ENCODE data around the gene ARHGEF28. TPM values are rescaled to one million over a fixed set of nuclear protein-coding genes. Genes with fewer than 3 reads are reported as not detected.

Gene ARHGEF28
- polyA plus RNA-seq, 1 donor from 2014 or later = not detected

DNA sequence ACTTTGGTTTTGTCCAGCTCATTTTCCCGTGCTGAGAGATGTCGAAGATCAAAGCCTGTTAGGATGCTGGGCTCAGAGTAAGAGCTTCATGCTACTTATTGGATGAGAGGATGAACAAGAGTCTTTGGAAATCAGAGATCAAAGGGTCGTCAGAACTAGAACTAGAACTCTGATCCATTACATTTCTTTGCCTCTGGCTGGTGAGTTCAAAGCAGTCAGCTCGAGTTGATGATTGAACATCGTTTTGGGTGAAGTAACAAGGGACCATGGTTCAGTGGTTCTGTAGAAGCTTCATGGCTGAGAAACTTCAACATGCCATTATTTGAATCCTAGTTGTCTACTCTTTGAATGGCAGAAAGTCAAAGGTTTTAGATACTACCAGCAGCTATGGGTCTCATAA, 320.3 kb downstream of the ARHGEF28 start:
- Histone ChIP-seq H3K9me2 (ENCODE audit: insufficient read depth, low read length) (no peaks in the 10 kb centered on the region), H4K20me1 (ENCODE audit: insufficient read depth) (no peaks in the 10 kb centered on the region), H3K9me3 (ENCODE audit: low read length) (no peaks in the 10 kb centered on the region), H3K36me3 (ENCODE audit: insufficient read depth, low read length) (no peaks in the 10 kb centered on the region), H3K4me3 (ENCODE audit: low read length) (no peak overlapping the region), H3K79me2 (replicated peaks; ENCODE audit: insufficient read depth, low read length) (no peaks in the 10 kb centered on the region), H3K4me2 (ENCODE audit: low read length) (no peak overlapping the region), H3K9ac (ENCODE audit: low read length) (no peak overlapping the region), H2AFZ (ENCODE audit: low read depth, low read length) (no peak overlapping the region), H3K27me3 (ENCODE audit: insufficient read depth, low read depth, low read length) (no peaks in the 10 kb centered on the region), H3K27ac (ENCODE audit: low read length) (no peak overlapping the region), H3F3A (ENCODE audit: insufficient read depth, low read length, poor library complexity, severe bottlenecking) (no peaks in the 10 kb centered on the region)
- TF ChIP-seq POLR2AphosphoS5 (IDR thresholded peaks at IDR 0.05) (no peak), EZH2 (IDR thresholded peaks at IDR 0.05; ENCODE audit: borderline replicate concordance, insufficient read depth, low read length, poor library complexity, severe bottlenecking) (no peak), SMC3 (conservative IDR thresholded peaks at IDR 0.05; ENCODE audit: poor library complexity) (no peak), RAD21 (conservative IDR thresholded peaks at IDR 0.05) (no peak), EP300 (conservative IDR thresholded peaks at IDR 0.05; ENCODE audit: poor library complexity, severe bottlenecking) (no peak), TAF1 (IDR thresholded peaks at IDR 0.05; ENCODE audit: low read depth) (no peak), MXI1 (conservative IDR thresholded peaks at IDR 0.05; ENCODE audit: poor library complexity, severe bottlenecking) (no peak)
- TF ChIP-seq, protein P1, sequence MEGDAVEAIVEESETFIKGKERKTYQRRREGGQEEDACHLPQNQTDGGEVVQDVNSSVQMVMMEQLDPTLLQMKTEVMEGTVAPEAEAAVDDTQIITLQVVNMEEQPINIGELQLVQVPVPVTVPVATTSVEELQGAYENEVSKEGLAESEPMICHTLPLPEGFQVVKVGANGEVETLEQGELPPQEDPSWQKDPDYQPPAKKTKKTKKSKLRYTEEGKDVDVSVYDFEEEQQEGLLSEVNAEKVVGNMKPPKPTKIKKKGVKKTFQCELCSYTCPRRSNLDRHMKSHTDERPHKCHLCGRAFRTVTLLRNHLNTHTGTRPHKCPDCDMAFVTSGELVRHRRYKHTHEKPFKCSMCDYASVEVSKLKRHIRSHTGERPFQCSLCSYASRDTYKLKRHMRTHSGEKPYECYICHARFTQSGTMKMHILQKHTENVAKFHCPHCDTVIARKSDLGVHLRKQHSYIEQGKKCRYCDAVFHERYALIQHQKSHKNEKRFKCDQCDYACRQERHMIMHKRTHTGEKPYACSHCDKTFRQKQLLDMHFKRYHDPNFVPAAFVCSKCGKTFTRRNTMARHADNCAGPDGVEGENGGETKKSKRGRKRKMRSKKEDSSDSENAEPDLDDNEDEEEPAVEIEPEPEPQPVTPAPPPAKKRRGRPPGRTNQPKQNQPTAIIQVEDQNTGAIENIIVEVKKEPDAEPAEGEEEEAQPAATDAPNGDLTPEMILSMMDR (IDR thresholded peaks at IDR 0.05; ENCODE audit: poor library complexity, severe bottlenecking) = no peak
- TF ChIP-seq, protein P2, sequence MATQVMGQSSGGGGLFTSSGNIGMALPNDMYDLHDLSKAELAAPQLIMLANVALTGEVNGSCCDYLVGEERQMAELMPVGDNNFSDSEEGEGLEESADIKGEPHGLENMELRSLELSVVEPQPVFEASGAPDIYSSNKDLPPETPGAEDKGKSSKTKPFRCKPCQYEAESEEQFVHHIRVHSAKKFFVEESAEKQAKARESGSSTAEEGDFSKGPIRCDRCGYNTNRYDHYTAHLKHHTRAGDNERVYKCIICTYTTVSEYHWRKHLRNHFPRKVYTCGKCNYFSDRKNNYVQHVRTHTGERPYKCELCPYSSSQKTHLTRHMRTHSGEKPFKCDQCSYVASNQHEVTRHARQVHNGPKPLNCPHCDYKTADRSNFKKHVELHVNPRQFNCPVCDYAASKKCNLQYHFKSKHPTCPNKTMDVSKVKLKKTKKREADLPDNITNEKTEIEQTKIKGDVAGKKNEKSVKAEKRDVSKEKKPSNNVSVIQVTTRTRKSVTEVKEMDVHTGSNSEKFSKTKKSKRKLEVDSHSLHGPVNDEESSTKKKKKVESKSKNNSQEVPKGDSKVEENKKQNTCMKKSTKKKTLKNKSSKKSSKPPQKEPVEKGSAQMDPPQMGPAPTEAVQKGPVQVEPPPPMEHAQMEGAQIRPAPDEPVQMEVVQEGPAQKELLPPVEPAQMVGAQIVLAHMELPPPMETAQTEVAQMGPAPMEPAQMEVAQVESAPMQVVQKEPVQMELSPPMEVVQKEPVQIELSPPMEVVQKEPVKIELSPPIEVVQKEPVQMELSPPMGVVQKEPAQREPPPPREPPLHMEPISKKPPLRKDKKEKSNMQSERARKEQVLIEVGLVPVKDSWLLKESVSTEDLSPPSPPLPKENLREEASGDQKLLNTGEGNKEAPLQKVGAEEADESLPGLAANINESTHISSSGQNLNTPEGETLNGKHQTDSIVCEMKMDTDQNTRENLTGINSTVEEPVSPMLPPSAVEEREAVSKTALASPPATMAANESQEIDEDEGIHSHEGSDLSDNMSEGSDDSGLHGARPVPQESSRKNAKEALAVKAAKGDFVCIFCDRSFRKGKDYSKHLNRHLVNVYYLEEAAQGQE (IDR thresholded peaks at IDR 0.05; ENCODE audit: borderline replicate concordance) = no peak

DNA sequence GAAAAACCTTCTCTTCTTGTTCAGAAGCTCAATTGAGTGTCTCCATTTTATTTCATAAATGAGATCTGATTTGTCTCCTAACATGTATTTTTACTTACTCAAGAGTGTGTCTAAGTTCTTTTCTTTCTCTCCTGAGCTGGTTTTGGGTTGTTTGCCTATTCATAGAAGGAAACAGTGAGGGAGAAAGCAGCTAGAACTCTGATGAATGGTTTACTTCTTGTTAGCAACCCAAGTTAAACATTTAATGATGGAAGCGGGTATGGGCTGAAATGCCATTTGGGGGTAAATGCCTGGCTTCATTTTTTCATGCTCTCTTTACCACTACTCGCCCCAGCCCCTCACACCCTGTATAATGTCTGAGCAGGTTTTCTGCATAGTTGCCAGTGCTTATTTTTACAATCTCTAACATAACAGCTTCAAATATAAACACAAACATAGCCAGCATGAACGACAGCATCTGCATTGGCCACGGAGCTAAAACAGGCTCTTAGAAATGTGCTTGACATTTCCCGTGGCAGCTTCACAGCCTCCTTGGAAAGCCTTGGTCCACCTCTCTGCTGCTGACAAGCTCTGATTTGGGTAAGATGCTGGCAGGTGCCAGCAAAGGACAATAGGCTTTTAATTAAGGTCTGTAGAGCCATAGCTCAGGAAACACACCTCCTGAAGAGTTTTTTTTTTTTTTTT, 321.1 kb downstream of the ARHGEF28 start:
- Histone ChIP-seq H3K9me3 (ENCODE audit: low read length) (no peaks in the 10 kb centered on the region), H3K36me3 (ENCODE audit: insufficient read depth, low read length) (no peaks in the 10 kb centered on the region), H3K27me3 (ENCODE audit: insufficient read depth, low read depth, low read length) (no peaks in the 10 kb centered on the region), H4K20me1 (ENCODE audit: insufficient read depth) (no peaks in the 10 kb centered on the region), H3K4me3 (ENCODE audit: low read length) (no peak overlapping the region), H3K9me2 (ENCODE audit: insufficient read depth, low read length) (no peaks in the 10 kb centered on the region), H3K9ac (ENCODE audit: low read length) (no peak overlapping the region), H3K27ac (ENCODE audit: low read length) (no peak overlapping the region), H3F3A (ENCODE audit: insufficient read depth, low read length, poor library complexity, severe bottlenecking) (no peaks in the 10 kb centered on the region), H3K79me2 (replicated peaks; ENCODE audit: insufficient read depth, low read length) (no peaks in the 10 kb centered on the region), H3K4me2 (ENCODE audit: low read length) (no peak overlapping the region), H2AFZ (ENCODE audit: low read depth, low read length) (no peak overlapping the region)
- TF ChIP-seq TAF1 (IDR thresholded peaks at IDR 0.05; ENCODE audit: low read depth) (no peak), EZH2 (IDR thresholded peaks at IDR 0.05; ENCODE audit: borderline replicate concordance, insufficient read depth, low read length, poor library complexity, severe bottlenecking) (no peak), MXI1 (conservative IDR thresholded peaks at IDR 0.05; ENCODE audit: poor library complexity, severe bottlenecking) (no peak), SMC3 (conservative IDR thresholded peaks at IDR 0.05; ENCODE audit: poor library complexity) (no peak), RAD21 (conservative IDR thresholded peaks at IDR 0.05) (no peak), EP300 (conservative IDR thresholded peaks at IDR 0.05; ENCODE audit: poor library complexity, severe bottlenecking) (no peak), POLR2AphosphoS5 (IDR thresholded peaks at IDR 0.05) (no peak)
- TF ChIP-seq, protein P2 (IDR thresholded peaks at IDR 0.05; ENCODE audit: borderline replicate concordance) = no peak
- TF ChIP-seq, protein P1 (IDR thresholded peaks at IDR 0.05; ENCODE audit: poor library complexity, severe bottlenecking) = no peak

All from neural cell (in vitro differentiated cells).